ENCODE results near the gene FRS3. TPM values are rescaled to one million over a fixed set of nuclear protein-coding genes. Genes with fewer than 3 reads are reported as not detected.
"Not testable (repeated sequence)": the region's sequence is repeated elsewhere in the genome, so short reads cannot be mapped to it uniquely, and the experiment has no call there.

Gene FRS3
- total and polyA plus RNA-seq, 9 of the 15 experiments (the other 6 are each of a cell fraction or from before 2014, with no cell fraction given), result 0.03 to 3.7 (median 1.6) TPM

DNA sequence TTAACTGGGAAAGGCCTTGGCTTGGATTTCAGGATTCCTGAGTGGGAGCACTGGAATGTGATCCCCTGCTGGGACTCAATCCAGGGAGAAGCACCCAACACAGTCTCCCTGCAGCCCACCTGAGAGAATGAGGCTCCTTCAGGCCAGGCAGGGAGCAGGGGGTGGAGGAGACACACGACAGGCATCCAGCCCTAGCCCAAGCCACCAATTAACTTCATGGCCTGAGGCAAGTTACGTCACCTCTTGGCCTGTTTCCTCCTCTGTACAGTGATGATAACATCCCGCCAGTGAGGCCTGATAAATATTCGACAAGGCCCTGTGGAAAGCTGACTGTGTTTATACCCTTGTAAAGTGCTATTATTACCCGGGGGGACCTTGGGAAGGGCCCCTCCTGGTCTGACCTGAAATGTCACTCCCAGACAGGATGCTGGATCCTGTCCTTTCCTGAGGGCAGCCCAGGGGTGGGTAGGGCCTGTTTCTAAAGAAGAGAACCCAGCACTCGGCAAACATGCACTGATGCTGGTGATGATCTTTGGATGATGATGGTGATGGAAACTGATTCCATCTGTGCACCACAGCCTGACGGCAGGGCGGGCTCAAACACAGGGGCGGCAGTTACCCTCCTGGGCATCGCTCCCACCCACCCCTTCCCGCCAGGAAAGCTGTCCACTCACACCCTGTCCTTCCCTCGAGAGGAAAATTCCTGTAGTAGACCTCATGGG is 12.4 kb downstream of the FRS3 start (continued):
- TF ChIP-seq RBM34 (IDR thresholded peaks at IDR 0.05; ENCODE audit: borderline replicate concordance, insufficient read depth, low read length), result no peak
- TF ChIP-seq HDAC6 (IDR thresholded peaks at IDR 0.05; ENCODE audit: low read depth, low read length), result no peak
- peak; percentile 67 to 77 for TF ChIP-seq FOXK2 (conservative IDR thresholded peaks at IDR 0.05 in 1 of 2, IDR thresholded peaks at IDR 0.05 in 1 of 2; ENCODE audit: low read depth in 2 of 2)
- TF ChIP-seq ZBTB7A (IDR thresholded peaks at IDR 0.05; ENCODE audit: borderline replicate concordance, control insufficient read depth, low read depth, low read length), result no peak
- peak; percentile 48; the same call in 1 of the 2 replicates for TF ChIP-seq ETV1 (tag; conservative IDR thresholded peaks at IDR 0.05; ENCODE audit: low read depth)
- TF ChIP-seq, protein P1, sequence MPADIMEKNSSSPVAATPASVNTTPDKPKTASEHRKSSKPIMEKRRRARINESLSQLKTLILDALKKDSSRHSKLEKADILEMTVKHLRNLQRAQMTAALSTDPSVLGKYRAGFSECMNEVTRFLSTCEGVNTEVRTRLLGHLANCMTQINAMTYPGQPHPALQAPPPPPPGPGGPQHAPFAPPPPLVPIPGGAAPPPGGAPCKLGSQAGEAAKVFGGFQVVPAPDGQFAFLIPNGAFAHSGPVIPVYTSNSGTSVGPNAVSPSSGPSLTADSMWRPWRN (IDR thresholded peaks at IDR 0.05; ENCODE audit: low read depth), result peak; percentile 99
- no peak for TF ChIP-seq ZNF780A (CRISPR knock-in tag; IDR thresholded peaks at IDR 0.05)

DNA sequence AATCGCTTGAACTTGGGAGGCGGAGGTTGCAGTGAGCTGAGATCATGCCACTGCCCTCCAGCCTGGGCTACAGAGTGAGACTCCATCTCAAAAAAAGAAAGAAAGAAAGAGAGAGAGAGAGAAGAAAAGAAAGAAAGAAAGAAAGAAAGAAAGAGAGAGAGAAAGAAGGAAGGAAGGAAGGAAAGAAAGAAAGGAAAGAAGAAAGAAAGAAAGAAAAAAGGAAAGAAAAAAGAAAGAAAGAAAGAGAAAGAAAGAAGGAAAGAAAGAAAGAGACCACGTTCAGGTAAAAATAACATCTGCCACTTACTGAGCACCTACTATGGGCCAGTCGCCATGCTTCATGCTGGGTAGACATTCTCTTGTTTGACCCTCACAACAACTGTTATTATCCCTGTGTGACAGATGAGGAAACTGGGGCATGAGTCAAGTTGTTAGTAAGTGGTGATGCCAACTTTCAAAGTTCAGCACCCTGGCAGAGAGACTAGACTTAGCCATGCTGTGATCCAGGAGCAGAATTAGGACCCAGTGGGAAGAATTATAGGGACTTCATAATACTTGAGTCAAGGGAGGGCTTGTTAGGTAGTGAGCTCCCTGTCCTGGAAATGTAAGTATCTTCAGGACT is 13.5 kb downstream of the FRS3 start:
- POLR2A ChIA-PET, result interaction anchor here (0.5 to 1.0 kb wide), 3 partner anchors 33 to 262 kb away, joined by 3 to 4 read pairs (median 3); no protein-coding TSS in a partner anchor
- intact Hi-C loops (cut with micrococcal nuclease), result loop anchor here (2.0 kb wide), 1 partner anchor 31 kb away; the partner anchor contains the start of gene TFEB
- CTCF ChIA-PET (ENCODE audit: low intra/inter-chr PET ratio), result interaction anchor here (0.6 kb wide), 1 partner anchor 83 kb away, joined by 3 read pairs; no protein-coding TSS in a partner anchor
- TF ChIP-seq ZNF512 (tag; IDR thresholded peaks at IDR 0.05), result peak; percentile 99
- TF ChIP-seq PHB2 (IDR thresholded peaks at IDR 0.05; ENCODE audit: low read depth), result 0 out of 2 replicates have a peak, but pooled peaks have one; percentile 31
- TF ChIP-seq BCOR (IDR thresholded peaks at IDR 0.05), result 0 out of 2 replicates have a peak, but pooled peaks have one; percentile 11
- TF ChIP-seq, protein P2, sequence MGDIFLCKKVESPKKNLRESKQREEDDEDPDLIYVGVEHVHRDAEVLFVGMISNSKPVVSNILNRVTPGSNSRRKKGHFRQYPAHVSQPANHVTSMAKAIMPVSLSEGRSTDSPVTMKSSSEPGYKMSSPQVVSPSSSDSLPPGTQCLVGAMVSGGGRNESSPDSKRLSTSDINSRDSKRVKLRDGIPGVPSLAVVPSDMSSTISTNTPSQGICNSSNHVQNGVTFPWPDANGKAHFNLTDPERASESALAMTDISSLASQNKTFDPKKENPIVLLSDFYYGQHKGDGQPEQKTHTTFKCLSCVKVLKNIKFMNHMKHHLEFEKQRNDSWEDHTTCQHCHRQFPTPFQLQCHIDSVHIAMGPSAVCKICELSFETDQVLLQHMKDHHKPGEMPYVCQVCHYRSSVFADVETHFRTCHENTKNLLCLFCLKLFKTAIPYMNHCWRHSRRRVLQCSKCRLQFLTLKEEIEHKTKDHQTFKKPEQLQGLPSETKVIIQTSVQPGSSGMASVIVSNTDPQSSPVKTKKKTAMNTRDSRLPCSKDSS (IDR thresholded peaks at IDR 0.05; ENCODE audit: low read depth, partially characterized antibody), result peak; percentile 35
- TF ChIP-seq MLLT1 (IDR thresholded peaks at IDR 0.05), result 0 out of 4 replicates have a peak, but pooled peaks of 1 of the 2 experiments have one; percentile 17

More for the DNA sequence above, 13.5 kb downstream of the FRS3 start:
- not testable (repeated sequence) for BruUV-seq (replicated peaks); H3K79me2 ChIP-seq (ENCODE audit: control insufficient read depth, insufficient read depth, low read length); FAIRE-seq; DNase-seq (ENCODE audit: extremely low read depth in 1 of 4, low spot score in 3 of 4); H3K36me3 ChIP-seq (ENCODE audit: control insufficient read depth, insufficient read depth, low read length); ATAC-seq; H3K4me3 ChIP-seq; H3K4me2 ChIP-seq (ENCODE audit: insufficient read depth, low read length); H3K9me3 ChIP-seq (replicated peaks; ENCODE audit: control insufficient read depth, insufficient read depth, low read depth, low read length); H3K9ac ChIP-seq (ENCODE audit: insufficient read depth in 1 of 2, low read depth in 2 of 2, low read length in 2 of 2); H3K27ac ChIP-seq (ENCODE audit: extremely low read depth, low read depth, low read length); H4K20me1 ChIP-seq (replicated peaks; ENCODE audit: control insufficient read depth, insufficient read depth, low read length); H3K9me1 ChIP-seq (ENCODE audit: control insufficient read depth, insufficient read depth, low read length)
- Histone ChIP-seq H3K4me1 (replicated peaks in 1 of 2; ENCODE audit: control insufficient read depth in 2 of 2, insufficient read depth in 2 of 2, low read length in 2 of 2) (peaks cover 33 to 37% of the 10 kb centered on the region in 2 experiments), H3K27me3 (ENCODE audit: control insufficient read depth in 2 of 2, insufficient read depth in 2 of 2, low read length in 2 of 2) (peaks cover 3 to 18% of the 10 kb centered on the region in 2 experiments; a peak in 3 of 5 replicates), H2AFZ (ENCODE audit: low read depth, low read length) (peak overlapping the region; percentile 63; the same call in 1 of the 2 replicates)
- 53% methylated on average over 4 of the region's 4 CpGs for WGBS (ENCODE audit: insufficient coverage, low coverage, missing lambda C conversion rate)
- in situ Hi-C loops (cut with MboI), result loop anchor here (5.0 kb wide), 1 partner anchor 69 kb away; no protein-coding TSS in a partner anchor

Measured in K562 (cell line).